K562 (cell line): ENCODE measurements around the gene M6PR. TPM values are rescaled to one million over a fixed set of nuclear protein-coding genes. Genes with fewer than 3 reads are reported as not detected.

ENCODE experiments used
- ATAC-seq: fragments of 200-7000 bp; cut with Tn5 transposase; 3 replicates; pipeline ENCODE4 v1.9.1; 2020; ENCODE audit warnings: moderate library complexity
- BruUV-seq: library from RNA; stranded (reverse); fragments of 400-500 nt; replicated peaks from 2 replicates; lab custom pipeline; 2021; lab: Mats Ljungman, UMichigan
- CTCF ChIA-PET: fragments of 300-600 bp; formaldehyde crosslinking; extraction: SDS; loops from one replicate; lab custom pipeline; 2021; ENCODE audit warnings: low intra/inter-chr PET ratio; lab: Yijun Ruan, JAX
- POLR2A ChIA-PET: fragments of 300-600, 350-650 bp; sonication (Branson Sonifier 250); formaldehyde crosslinking; extraction: SDS; loops from one replicate; lab custom pipeline; 2021; ENCODE audit warnings: antibody characterized with exemption, inconsistent platforms; lab: Yijun Ruan, JAX
- DNase-seq, 4 experiments: peaks; one replicate each; pipeline versions ENCODE4 v3.0.0 to v3.0.0-alpha.2; 2011 to 2018; ENCODE audit warnings: low spot score in 3 of 4, mixed read lengths in 3 of 4; ENCODE audit errors: extremely low read depth in 1 of 4
- FAIRE-seq: peaks from 2 replicates; lab custom pipeline; 2011; peaks lifted over from hg19 to GRCh38; lab: Jason Lieb, UNC
- H2AFZ ChIP-seq: 2 replicates; pipeline ENCODE4 v1.6.0; 2011; ENCODE audit warnings: low read depth, low read length, control low read depth, inconsistent platforms
- H3K27ac ChIP-seq: fragments of 200-600 bp; 3 replicates; pipeline ENCODE4 v1.8.0; 2011; ENCODE audit warnings: low read depth, mild to moderate bottlenecking, control low read depth, inconsistent platforms, low read length, moderate library complexity, mixed read lengths; ENCODE audit errors: extremely low read depth
- H3K27me3 ChIP-seq, 2 experiments: fragments of 300-600 bp in 1 of 2; 2 replicates in 1 of 2; 3 replicates in 1 of 2; pipeline versions ENCODE4 v1.6.0 to v1.8.0; 2011; ENCODE audit warnings: inconsistent platforms in 2 of 2, low read length in 2 of 2, mild to moderate bottlenecking in 1 of 2, mixed read lengths in 1 of 2, moderate library complexity in 1 of 2; ENCODE audit not compliant: control insufficient read depth in 2 of 2, insufficient read depth in 2 of 2
- H3K36me3 ChIP-seq: fragments of 300-600 bp; 3 replicates; pipeline ENCODE4 v1.8.0; 2011; ENCODE audit warnings: mild to moderate bottlenecking, low read length, inconsistent platforms; ENCODE audit not compliant: control insufficient read depth, insufficient read depth
- H3K4me1 ChIP-seq, 2 experiments: fragments of 200-600 bp in 1 of 2; replicated peaks in 1 of 2; 2 replicates in 1 of 2; 3 replicates in 1 of 2; pipeline versions ENCODE4 v1.5.1 to v1.8.0; 2011; ENCODE audit warnings: inconsistent platforms in 2 of 2, low read length in 2 of 2, mild to moderate bottlenecking in 1 of 2, mixed read lengths in 1 of 2, moderate library complexity in 1 of 2; ENCODE audit not compliant: control insufficient read depth in 2 of 2, insufficient read depth in 2 of 2
- H3K4me2 ChIP-seq: 2 replicates; pipeline ENCODE4 v1.6.1; 2011; ENCODE audit warnings: low read length, control low read depth, inconsistent platforms, mixed read lengths; ENCODE audit not compliant: insufficient read depth
- H3K4me3 ChIP-seq: fragments of 200-600 bp; sonication (generic), shearing (Covaris generic); 2 replicates; pipeline ENCODE4 v1.5.1; 2016; ENCODE audit warnings: control low read depth, inconsistent platforms
- H3K79me2 ChIP-seq: fragments of 200-600 bp; 3 replicates; pipeline ENCODE4 v1.8.0; 2011; ENCODE audit warnings: low read length, inconsistent platforms; ENCODE audit not compliant: control insufficient read depth, insufficient read depth
- H3K9ac ChIP-seq, 2 experiments: 2 replicates each; pipeline versions ENCODE4 v1.6.0 to v1.6.1; 2011; ENCODE audit warnings: low read depth in 2 of 2, low read length in 2 of 2, control low read depth in 1 of 2, inconsistent platforms in 1 of 2, mild to moderate bottlenecking in 1 of 2, mixed read lengths in 1 of 2; ENCODE audit not compliant: insufficient read depth in 1 of 2
- H3K9me1 ChIP-seq: one replicate; pipeline ENCODE4 v1.6.0; 2011; ENCODE audit warnings: inconsistent platforms, mild to moderate bottlenecking, low read length, moderate library complexity; ENCODE audit not compliant: control insufficient read depth, insufficient read depth
- H3K9me3 ChIP-seq: replicated peaks from 2 replicates; pipeline ENCODE4 v1.5.1; 2011; ENCODE audit warnings: low read depth, low read length, inconsistent platforms; ENCODE audit not compliant: control insufficient read depth, insufficient read depth
- H4K20me1 ChIP-seq: replicated peaks from 2 replicates; pipeline ENCODE4 v1.6.1; 2011; ENCODE audit warnings: low read length, inconsistent platforms, mixed read lengths; ENCODE audit not compliant: control insufficient read depth, insufficient read depth
- CHD4 ChIP-seq: fragments of 200-600 bp; sonication (generic); IDR thresholded peaks from 3 replicates; pipeline ENCODE4 v1.6.1; 2012; ENCODE audit warnings: low read depth, mild to moderate bottlenecking, mixed read lengths, low read length, inconsistent platforms; ENCODE audit not compliant: insufficient read depth, insufficient replicate concordance, poor library complexity, severe bottlenecking
- EGR1 ChIP-seq: fragments of 450-650 bp; conservative IDR thresholded peaks from 2 replicates; pipeline ENCODE4 v1.6.1; 2017; ENCODE audit warnings: mild to moderate bottlenecking
- ELF1 ChIP-seq: fragments of 200-800 bp; sonication (Bioruptor generic); IDR thresholded peaks from 2 replicates; pipeline ENCODE4 v1.6.1; 2016; ENCODE audit warnings: missing genetic modification characterization, missing compliant biosample characterization
- ELK1 ChIP-seq: sonication (generic); formaldehyde crosslinking; IDR thresholded peaks from 2 replicates; pipeline ENCODE4 v1.8.1; 2022; ENCODE audit warnings: missing genetic modification reagents
- HNRNPH1 ChIP-seq: fragments of 200-400 bp; formaldehyde crosslinking; optimal IDR thresholded peaks from 2 replicates; pipeline ENCODE3; 2017; ENCODE audit warnings: low read depth, mild to moderate bottlenecking, low read length, moderate library complexity
- NBN ChIP-seq: fragments of 450-650 bp; IDR thresholded peaks from 2 replicates; pipeline ENCODE4 v1.6.1; 2016; ENCODE audit warnings: low read depth, mild to moderate bottlenecking
- RCOR1 ChIP-seq, 2 experiments: IDR thresholded peaks; 2 replicates each; pipeline ENCODE4 v1.6.1; 2012; ENCODE audit warnings: low read depth in 2 of 2, low read length in 2 of 2, borderline replicate concordance in 1 of 2, improper control_type of control experiment in 1 of 2
- SAP30 ChIP-seq: fragments of 200-600 bp; sonication (generic); IDR thresholded peaks from 2 replicates; pipeline ENCODE4 v1.6.1; 2012; ENCODE audit warnings: borderline replicate concordance, low read depth, mild to moderate bottlenecking, moderate library complexity, low read length, control low read depth, inconsistent platforms; ENCODE audit not compliant: insufficient read depth, poor library complexity, severe bottlenecking
- SETDB1 ChIP-seq: IDR thresholded peaks from one replicate; pipeline ENCODE4 v1.6.1; 2012; ENCODE audit warnings: low read length, control low read depth, inconsistent platforms
- ZBTB26 ChIP-seq: fragments of 450-650 bp; formaldehyde crosslinking; IDR thresholded peaks from 2 replicates; pipeline ENCODE4 v1.4.0; 2022; ENCODE audit warnings: missing genetic modification characterization
- ZBTB33 ChIP-seq: sonication (generic); formaldehyde crosslinking; IDR thresholded peaks from 2 replicates; pipeline ENCODE4 v1.8.1; 2023; ENCODE audit warnings: mild to moderate bottlenecking, missing genetic modification reagents
- ZBTB7A ChIP-seq: IDR thresholded peaks from 2 replicates; pipeline ENCODE4 v1.6.1; 2011; ENCODE audit warnings: low read depth, mild to moderate bottlenecking, low read length, moderate library complexity, borderline replicate concordance; ENCODE audit not compliant: control insufficient read depth
- ZNF274 ChIP-seq: IDR thresholded peaks from 2 replicates; pipeline ENCODE4 v1.6.1; 2011; ENCODE audit warnings: low read depth, mild to moderate bottlenecking, low read length, moderate library complexity, borderline replicate concordance
- ZNF395 ChIP-seq: fragments of 200-800 bp; sonication (Bioruptor generic); IDR thresholded peaks from 2 replicates; pipeline ENCODE4 v1.6.1; 2017; ENCODE audit warnings: missing genetic modification characterization, missing compliant biosample characterization
- ZNF408 ChIP-seq: fragments of 250-450 bp; sonication (Bioruptor Pico); IDR thresholded peaks from 2 replicates; pipeline ENCODE4 v1.4.0; 2020; ENCODE audit warnings: low read depth, mild to moderate bottlenecking, moderate library complexity
- WGBS: fragments of 100-300 bp; shearing (Covaris generic); methylation state at CpG from one replicate; pipeline ENCODE4 v1.1.6; 2016; ENCODE audit warnings: low coverage, mixed read lengths; ENCODE audit not compliant: insufficient coverage; ENCODE audit errors: missing lambda C conversion rate; 5-methylcytosine and 5-hydroxymethylcytosine counted together
- in situ Hi-C: fragments of 300-500 bp; cut with MboI; formaldehyde crosslinking; loops from 4 replicates; pipeline ENCODE4 v1.15.0; 2018; ENCODE audit warnings: inconsistent platforms, mixed read lengths
- intact Hi-C: fragments of 100-400 bp; cut with micrococcal nuclease; formaldehyde crosslinking; loops from 2 replicates; pipeline ENCODE4 v1.14.2; 2022
- polyA plus RNA-seq, 8 experiments: library from polyadenylated mRNA; depleted of rRNA in 4 of 8; stranded (reverse) in 5 of 8; unstranded in 3 of 8; fragments of >200 nt; fragmentation: Nextera tagmentation in 2 of 8; fragmentation: Illumina TruSeq in 1 of 8; extraction: Ambion mirVana in 2 of 8; extraction: Trizol in 1 of 8; gene quantifications; 2 replicates each; pipeline versions ENCODE4 v1.2.1 to v1.2.3, GENCODE V29; 2011 to 2014; ENCODE audit warnings: inconsistent platforms in 1 of 8, missing spikeins in 1 of 8
- total RNA-seq, 7 experiments: library from RNA; depleted of rRNA in 6 of 7; stranded (reverse); fragments of >200 nt in 6 of 7; fragmentation: Illumina TruSeq in 2 of 7; extraction: Trizol in 2 of 7; gene quantifications; 2 replicates each; pipeline versions ENCODE4 v1.2.1 to v1.2.3, GENCODE V29; 2011 to 2021; ENCODE audit warnings: low replicate concordance in 1 of 7

The M6PR gene
- total and polyA plus RNA-seq, 9 of the 15 experiments (the other 6 are each of a cell fraction or from before 2014, with no cell fraction given) = 78.6 to 159 (median 112) TPM

GRCh38 chr12:8894986-8895385 lies 54.5 kb downstream of the M6PR start:
- WGBS = 0% methylated on average over 1 of the region's 1 CpG
- in situ Hi-C loops = no loop called here
- no peak for FAIRE-seq
- H3K27ac ChIP-seq = no peak overlapping the region
- no peaks in the 10 kb centered on the region for H3K27me3 ChIP-seq
- H2AFZ ChIP-seq = no peak overlapping the region
- no peak overlapping the region for H3K4me3 ChIP-seq
- CTCF ChIA-PET = no interaction called here
- H3K4me1 ChIP-seq = no peaks in the 10 kb centered on the region
- ATAC-seq = no peak
- BruUV-seq = no TSS peak
- no peaks in the 10 kb centered on the region for H3K79me2 ChIP-seq
- no peaks in the 10 kb centered on the region for H3K36me3 ChIP-seq
- POLR2A ChIA-PET = no interaction called here
- no peaks in the 10 kb centered on the region for H3K9me1 ChIP-seq
- DNase-seq = no peak
- no peak overlapping the region for H3K4me2 ChIP-seq
- H3K9ac ChIP-seq = no peak overlapping the region
- no peaks in the 10 kb centered on the region for H3K9me3 ChIP-seq
- no peaks in the 10 kb centered on the region for H4K20me1 ChIP-seq
- intact Hi-C loops = loop anchor here (5.0 to 10.0 kb wide), 2 partner anchors 68 to 150 kb away; no protein-coding TSS in a partner anchor
- TF ChIP-seq ZNF395 (no peak), EGR1 (no peak), NBN (no peak), SETDB1 (no peak), ZNF274 (no peak), ZBTB26 (CRISPR knock-in tag) (no peak), ZBTB7A (no peak), ELK1 (CRISPR knock-in tag) (no peak), ZNF408 (CRISPR knock-in tag) (no peak), ELF1 (tag) (no peak), ZBTB33 (CRISPR knock-in tag) (no peak), HNRNPH1 (no peak), SAP30 (no peak), CHD4 (no peak), RCOR1 (IDR thresholded peaks at IDR 0.05; ENCODE audit: borderline replicate concordance in 1 of 2, low read depth in 2 of 2, low read length in 2 of 2) (no peak)
